Gastroesophageal sphincter (tissue), 4 donors: Measurements from ENCODE around the gene PDK4. TPM values are rescaled to one million over a fixed set of nuclear protein-coding genes. Genes with fewer than 3 reads are reported as not detected.

Experiments used
- ATAC-seq: fragments of 150-250 bp; one replicate; pipeline ENCODE4 v1.9.1; 2016; ENCODE audit warnings: mild to moderate bottlenecking, moderate library complexity
- H3K27ac ChIP-seq, 4 donors: fragments of 200-600 bp; sonication (generic) in 3 of 4; 1 replicate in 3 of 4; 2 replicates in 1 of 4; pipeline ENCODE4 v1.5.1; 2016 to 2019
- H3K27me3 ChIP-seq: fragments of 200-600 bp; sonication (generic); one replicate; pipeline ENCODE4 v1.5.1; 2019
- H3K36me3 ChIP-seq, 2 donors: fragments of 200-600 bp; sonication (generic); one replicate each; pipeline ENCODE4 v1.5.1; 2019; ENCODE audit warnings: control low read depth in 1 of 2
- H3K4me1 ChIP-seq, 3 donors: fragments of 200-600 bp; sonication (generic); 1 replicate in 2 of 3; 2 replicates in 1 of 3; pipeline ENCODE4 v1.5.1; 2016 to 2019; ENCODE audit warnings: control low read depth in 2 of 3
- H3K4me3 ChIP-seq, 2 donors: fragments of 200-600 bp; sonication (generic); one replicate each; pipeline ENCODE4 v1.5.1; 2019; ENCODE audit warnings: mild to moderate bottlenecking in 1 of 2, moderate library complexity in 1 of 2
- H3K9me3 ChIP-seq, 3 donors: fragments of 200-600 bp; sonication (generic); one replicate each; pipeline ENCODE4 v1.5.1; 2017 to 2019; ENCODE audit warnings: control low read depth in 2 of 3
- CTCF ChIP-seq, 4 experiments: fragments of 200-600 bp in 2 of 4; fragments of 450-650 bp in 2 of 4; sonication (generic) in 1 of 4; IDR thresholded peaks; one replicate each; pipeline ENCODE4 v1.5.1; 2017 to 2019; ENCODE audit warnings: antibody characterized with exemption in 4 of 4, mild to moderate bottlenecking in 2 of 4, moderate library complexity in 2 of 4
- EP300 ChIP-seq: sonication (generic); formaldehyde crosslinking; IDR thresholded peaks from one replicate; pipeline ENCODE4 v1.6.1; 2017; ENCODE audit warnings: antibody characterized with exemption, mild to moderate bottlenecking
- POLR2A ChIP-seq, 2 donors: fragments of 450-650 bp; IDR thresholded peaks; one replicate each; pipeline ENCODE4 v1.6.1; 2017; ENCODE audit warnings: antibody characterized with exemption in 2 of 2, mild to moderate bottlenecking in 2 of 2, moderate library complexity in 1 of 2
- POLR2AphosphoS5 ChIP-seq: sonication (generic); formaldehyde crosslinking; IDR thresholded peaks from one replicate; pipeline ENCODE4 v1.6.1; 2017; ENCODE audit warnings: antibody characterized with exemption
- WGBS, 2 donors: methylation state at CpG; one replicate each; pipeline ENCODE4 v1.1.5; 2018; ENCODE audit warnings: low coverage in 1 of 2; 5-methylcytosine and 5-hydroxymethylcytosine counted together
- total RNA-seq, 4 donors: library from RNA; depleted of rRNA; stranded (reverse); fragments of >200 nt; gene quantifications; one replicate each; pipeline ENCODE4 v1.1.0, GENCODE V29; 2016

PDK4 gene
- 100 to 1,000 TPM; 208 to 842 (median 506) TPM for total RNA-seq

DNA sequence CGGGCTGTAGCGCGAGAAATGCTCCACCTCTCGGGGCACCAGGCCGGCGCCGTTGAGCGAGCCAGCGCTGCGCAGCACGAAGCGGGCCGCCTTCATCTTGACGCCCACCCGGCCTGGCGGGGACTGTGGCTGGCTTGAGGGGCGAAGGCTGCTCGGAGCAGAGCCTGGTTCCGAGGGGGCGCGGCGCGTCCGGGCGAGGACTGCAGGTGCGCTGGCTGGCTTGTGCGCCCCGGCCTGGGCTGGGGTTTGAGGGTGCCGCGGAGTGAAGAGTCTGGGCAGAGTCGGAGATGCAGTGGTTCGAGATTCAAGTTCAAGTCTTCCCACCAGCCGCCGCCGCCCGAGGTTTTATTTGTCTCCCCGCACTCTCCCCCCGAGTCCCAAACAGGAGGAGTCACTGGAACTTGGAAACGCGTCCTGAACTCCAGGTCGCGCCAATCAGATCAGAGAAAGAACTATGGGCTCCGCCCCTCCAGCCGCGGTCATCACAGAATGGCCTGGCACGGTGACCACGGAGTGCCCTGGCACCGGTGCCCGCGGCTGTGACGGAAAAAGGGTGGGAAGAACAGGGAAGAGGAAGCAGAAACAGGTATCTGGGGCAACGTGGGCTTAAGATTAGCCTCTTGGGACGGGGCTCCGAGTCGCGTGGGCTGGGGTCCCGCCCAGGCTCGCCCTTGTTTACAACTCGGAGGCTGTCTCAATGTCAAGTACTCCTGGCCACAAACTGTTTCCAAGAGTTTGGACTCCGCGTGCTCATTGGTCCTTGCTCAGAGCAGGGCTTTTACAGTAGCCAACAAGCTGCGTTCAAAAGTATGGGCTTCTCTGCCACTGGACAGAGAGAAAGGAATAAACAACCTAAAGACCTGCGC is at the start of gene PDK4:
TSS of gene PDK4 (minus strand) at position 319 of the 866 bp plus-strand sequence. CDS start at position 96, 223 bp downstream.
- peak within 1 kb of the TSS; percentile 80 to 98 for H3K4me3 ChIP-seq
- no peaks in the 10 kb centered on the region for H3K9me3 ChIP-seq
- WGBS, 2 donors: 0% methylated on average over 8 of the region's 63 CpGs; no CpG with 5 or more reads in 1 of the 2 donors
- no peaks in the 10 kb centered on the region for H3K27me3 ChIP-seq
- peaks cover 22 to 37% of the 10 kb centered on the region in 2 donors for H3K36me3 ChIP-seq
- TF ChIP-seq CTCF (IDR thresholded peaks at IDR 0.05) (peak in 1 of 4 experiments; percentile 16), POLR2AphosphoS5 (peak; percentile 92), EP300 (peak; percentile 67), POLR2A (IDR thresholded peaks at IDR 0.05) (peak; percentile 95)
- peak; percentile 94 for ATAC-seq
- H3K4me1 ChIP-seq: peaks cover 9 to 43% (median 10%) of the 10 kb centered on the region in 3 donors
- H3K27ac ChIP-seq: peak within 1 kb of the TSS; percentile 95 to 99 (median 98)

DNA sequence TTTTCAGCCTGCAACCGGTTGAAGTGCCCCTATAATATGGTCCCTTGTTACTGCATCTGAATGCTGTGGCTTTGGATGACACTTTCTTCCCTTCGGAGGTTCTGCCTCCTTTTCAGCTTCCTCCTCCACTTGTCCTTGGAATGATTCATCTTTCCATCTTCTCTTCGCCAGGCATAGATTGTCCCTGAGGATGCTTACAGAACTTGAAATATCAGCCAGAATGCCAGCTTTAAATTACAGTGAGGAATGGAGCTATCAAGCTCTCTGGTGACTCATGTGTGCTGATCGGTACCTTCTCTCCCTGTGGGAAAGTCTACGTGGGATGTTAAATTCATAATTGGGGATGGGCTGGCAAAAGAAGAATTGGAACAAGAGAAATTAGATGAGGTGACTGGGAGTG is 45.9 kb upstream of the PDK4 start:
- 59 to 78% methylated on average over 3 to 4 of the region's 5 CpGs for WGBS, 2 donors
- TF ChIP-seq POLR2A (IDR thresholded peaks at IDR 0.05) (no peak), EP300 (no peak), POLR2AphosphoS5 (no peak), CTCF (IDR thresholded peaks at IDR 0.05) (no peak)
- no peak overlapping the region for H3K4me3 ChIP-seq
- no peak for ATAC-seq
- H3K27ac ChIP-seq: no peak overlapping the region
- no peaks in the 10 kb centered on the region for H3K36me3 ChIP-seq
- H3K4me1 ChIP-seq: no peaks in the 10 kb centered on the region
- no peaks in the 10 kb centered on the region for H3K9me3 ChIP-seq
- no peaks in the 10 kb centered on the region for H3K27me3 ChIP-seq

- Histone ChIP-seq H3K4me1 (peaks cover 0 to 7% (median 1%) of the 10 kb centered on the region in 3 donors), H3K9me3 (no peaks in the 10 kb centered on the region), H3K27ac (no peak overlapping the region), H3K27me3 (no peaks in the 10 kb centered on the region), H3K36me3 (no peaks in the 10 kb centered on the region), H3K4me3 (no peak overlapping the region)
- no peak for ATAC-seq
- WGBS, 2 donors: 37 to 56% methylated on average over 2 of the region's 2 CpGs
- TF ChIP-seq POLR2A (IDR thresholded peaks at IDR 0.05): no peak
- TF ChIP-seq CTCF (IDR thresholded peaks at IDR 0.05): no peak
- TF ChIP-seq POLR2AphosphoS5: no peak
- no peak for TF ChIP-seq EP300
Measured at GRCh38 chr7:95636140-95636940, 40.0 kb upstream of the PDK4 start.

GRCh38 chr7:95632609-95633008 is 36.3 kb upstream of the PDK4 start:
- H3K27me3 ChIP-seq: no peaks in the 10 kb centered on the region
- WGBS, 2 donors: 0 to 89% methylated on average over 1 of the region's 1 CpG
- no peak overlapping the region for H3K4me3 ChIP-seq
- H3K36me3 ChIP-seq: no peaks in the 10 kb centered on the region
- no peaks in the 10 kb centered on the region for H3K9me3 ChIP-seq
- TF ChIP-seq POLR2A (IDR thresholded peaks at IDR 0.05) (no peak), CTCF (IDR thresholded peaks at IDR 0.05) (no peak), POLR2AphosphoS5 (no peak), EP300 (no peak)
- ATAC-seq: peak; percentile 52
- peaks cover 0 to 37% (median 11%) of the 10 kb centered on the region in 3 donors for H3K4me1 ChIP-seq
- peak overlapping the region in 3 of 4 donors; percentile 29 to 80 (median 58) for H3K27ac ChIP-seq
